OCI-LY1 (cell line): Measurements from ENCODE around the gene SPPL3.

Experiments
- CTCF ChIP-seq: fragments of 200-600 bp; sonication (generic), shearing (Covaris generic); IDR thresholded peaks from 2 replicates; pipeline ENCODE4 v1.5.1; 2017; ENCODE audit warnings: mild to moderate bottlenecking, antibody characterized with exemption, low read length, moderate library complexity, mixed read lengths
- EZH2 ChIP-seq: fragments of 200-600 bp; sonication (generic), shearing (Covaris generic); IDR thresholded peaks from 2 replicates; pipeline ENCODE4 v1.8.0; 2017; ENCODE audit warnings: borderline replicate concordance, mixed run types, mild to moderate bottlenecking, antibody characterized with exemption, low read length, moderate library complexity, mixed read lengths

DNA sequence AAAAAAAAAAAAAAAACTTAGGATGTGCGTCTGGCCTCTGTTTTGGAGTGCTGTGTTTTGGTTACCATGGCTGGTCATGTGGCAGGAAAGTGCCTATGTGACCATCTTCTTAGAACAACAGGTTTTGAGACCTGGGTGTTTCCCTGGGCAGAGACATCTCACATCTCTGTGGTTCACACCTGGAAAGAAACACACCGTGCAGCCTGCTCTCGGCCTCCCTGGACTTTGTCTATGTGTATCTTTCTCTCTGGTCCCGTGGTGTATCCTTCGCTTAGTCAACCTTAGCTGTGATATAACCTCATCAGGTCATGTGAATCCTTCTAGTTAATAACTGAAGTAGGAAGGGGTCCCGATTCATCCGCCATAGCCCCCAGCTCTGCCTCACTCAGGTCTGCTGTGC, 155.9 kb downstream of the SPPL3 start:
- TF ChIP-seq CTCF = no peak
- no peak for TF ChIP-seq EZH2
